Activated CD4-positive, alpha-beta T cell treated with anti-CD3 and anti-CD28 coated beads for 4 hours (primary cell): ENCODE measurements around the gene MEF2C.
"Not testable (repeated sequence)": the region's sequence is repeated elsewhere in the genome, so short reads cannot be mapped to it uniquely, and the experiment has no call there.

Source experiments
- DNase-seq, 2 donors: peaks; one replicate each; pipeline ENCODE4 v3.0.0-alpha.2; 2020

MEF2C gene

GRCh38 chr5:88883059-88883835, at the start of gene MEF2C:
TSS of gene MEF2C (minus strand) at chr5:88883184. CDS start at chr5:88823788, 59,396 bp downstream.
- DNase-seq: no peak

- DNase-seq: no peak
Measured at GRCh38 chr5:88932541-88932940, 49.6 kb upstream of the MEF2C start.

GRCh38 chr5:88930335-88930734, 47.4 kb upstream of the MEF2C start:
- no peak for DNase-seq

GRCh38 chr5:88929385-88929784, 46.4 kb upstream of the MEF2C start:
- no peak for DNase-seq

GRCh38 chr5:88926774-88927173, 43.8 kb upstream of the MEF2C start:
- no peak for DNase-seq

GRCh38 chr5:88925692-88926490, 42.9 kb upstream of the MEF2C start:
- DNase-seq: no peak

GRCh38 chr5:88924330-88924657, 41.3 kb upstream of the MEF2C start:
- DNase-seq: no peak

GRCh38 chr5:88923623-88924329, 40.8 kb upstream of the MEF2C start:
- DNase-seq: no peak

GRCh38 chr5:88912743-88913142, 29.8 kb upstream of the MEF2C start:
- not testable (repeated sequence) for DNase-seq

- DNase-seq: not testable (repeated sequence)
Measured at GRCh38 chr5:88911059-88911572, 28.1 kb upstream of the MEF2C start.

- DNase-seq: not testable (repeated sequence)
Measured at GRCh38 chr5:88904478-88904877, 21.5 kb upstream of the MEF2C start.

GRCh38 chr5:88903966-88904365, 21.0 kb upstream of the MEF2C start:
- not testable (repeated sequence) for DNase-seq

GRCh38 chr5:88901077-88901476, 18.1 kb upstream of the MEF2C start:
- DNase-seq: not testable (repeated sequence)

GRCh38 chr5:88899096-88899737, 16.2 kb upstream of the MEF2C start:
- DNase-seq: no peak

- DNase-seq: no peak
Measured at GRCh38 chr5:88897748-88898147, 14.8 kb upstream of the MEF2C start.

GRCh38 chr5:88895681-88896501, 12.9 kb upstream of the MEF2C start:
- no peak for DNase-seq

- no peak for DNase-seq
Measured at GRCh38 chr5:88892669-88893068, 9.7 kb upstream of the MEF2C start.

- DNase-seq: no peak
Measured at GRCh38 chr5:88890070-88890781, 7.2 kb upstream of the MEF2C start.

- DNase-seq: no peak
Measured at GRCh38 chr5:88889189-88890069, 6.4 kb upstream of the MEF2C start.

- DNase-seq: no peak
Measured at GRCh38 chr5:88888848-88889188, 5.8 kb upstream of the MEF2C start.
